Adipocyte (in vitro differentiated cells): ENCODE data around the gene DCLRE1A.
A peak's percentile ranks its signal among the peaks of the same experiment; 100 is the strongest.
"Not testable (repeated sequence)": the region's sequence is repeated elsewhere in the genome, so short reads cannot be mapped to it uniquely, and the experiment has no call there.

Experiments
- DNase-seq: peaks from one replicate; pipeline ENCODE4 v3.0.0-alpha.2; 2015; ENCODE audit warnings: low read depth
- H3K27me3 ChIP-seq: replicated peaks from 2 replicates; pipeline ENCODE4 v1.7.0; 2013; ENCODE audit warnings: mild to moderate bottlenecking, low read length, moderate library complexity; ENCODE audit not compliant: control insufficient read depth, insufficient read depth
- H3K36me3 ChIP-seq: 2 replicates; pipeline ENCODE4 v1.7.0; 2013; ENCODE audit warnings: low read length, mild to moderate bottlenecking, moderate library complexity; ENCODE audit not compliant: control insufficient read depth, insufficient read depth, severe bottlenecking
- H3K4me1 ChIP-seq: 2 replicates; pipeline ENCODE4 v1.7.0; 2013; ENCODE audit warnings: mild to moderate bottlenecking, low read length, moderate library complexity; ENCODE audit not compliant: control insufficient read depth, insufficient read depth
- H3K4me3 ChIP-seq: 2 replicates; pipeline ENCODE4 v1.7.0; 2013; ENCODE audit warnings: mild to moderate bottlenecking, low read length, moderate library complexity
- H3K9ac ChIP-seq: 2 replicates; pipeline ENCODE4 v1.7.0; 2013; ENCODE audit warnings: mild to moderate bottlenecking, low read length, moderate library complexity
- H3K9me3 ChIP-seq: 2 replicates; pipeline ENCODE4 v1.7.0; 2013; ENCODE audit warnings: mild to moderate bottlenecking, low read length, moderate library complexity; ENCODE audit not compliant: control insufficient read depth

Gene DCLRE1A

DNA sequence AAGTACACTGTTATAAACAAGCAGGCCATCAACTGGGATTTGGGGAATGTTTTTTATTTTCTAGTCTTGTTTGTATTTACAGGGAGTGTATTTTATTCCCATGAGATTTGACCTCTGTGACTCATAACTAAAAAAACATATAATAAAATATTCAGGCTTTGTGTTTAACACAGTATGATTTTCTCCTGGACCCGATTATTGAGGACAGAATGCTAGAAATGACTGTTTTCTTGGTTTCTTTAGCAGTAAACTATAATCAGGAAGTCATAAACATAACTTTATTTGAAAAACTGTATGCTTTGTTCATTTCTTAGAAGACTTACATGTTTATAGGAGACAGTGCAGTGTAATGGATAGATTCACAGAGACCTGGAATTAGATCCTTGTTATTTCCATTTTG, 2.7 kb upstream of the DCLRE1A start:
- DNase-seq, result peak; percentile 20
- Histone ChIP-seq H3K36me3 (peaks cover 22% of the 10 kb centered on the region), H3K4me1 (peaks cover 32% of the 10 kb centered on the region), H3K27me3 (no peaks in the 10 kb centered on the region), H3K9ac (peak overlapping the region; percentile 98), H3K4me3 (peak overlapping the region; percentile 98), H3K9me3 (no peaks in the 10 kb centered on the region)

DNA sequence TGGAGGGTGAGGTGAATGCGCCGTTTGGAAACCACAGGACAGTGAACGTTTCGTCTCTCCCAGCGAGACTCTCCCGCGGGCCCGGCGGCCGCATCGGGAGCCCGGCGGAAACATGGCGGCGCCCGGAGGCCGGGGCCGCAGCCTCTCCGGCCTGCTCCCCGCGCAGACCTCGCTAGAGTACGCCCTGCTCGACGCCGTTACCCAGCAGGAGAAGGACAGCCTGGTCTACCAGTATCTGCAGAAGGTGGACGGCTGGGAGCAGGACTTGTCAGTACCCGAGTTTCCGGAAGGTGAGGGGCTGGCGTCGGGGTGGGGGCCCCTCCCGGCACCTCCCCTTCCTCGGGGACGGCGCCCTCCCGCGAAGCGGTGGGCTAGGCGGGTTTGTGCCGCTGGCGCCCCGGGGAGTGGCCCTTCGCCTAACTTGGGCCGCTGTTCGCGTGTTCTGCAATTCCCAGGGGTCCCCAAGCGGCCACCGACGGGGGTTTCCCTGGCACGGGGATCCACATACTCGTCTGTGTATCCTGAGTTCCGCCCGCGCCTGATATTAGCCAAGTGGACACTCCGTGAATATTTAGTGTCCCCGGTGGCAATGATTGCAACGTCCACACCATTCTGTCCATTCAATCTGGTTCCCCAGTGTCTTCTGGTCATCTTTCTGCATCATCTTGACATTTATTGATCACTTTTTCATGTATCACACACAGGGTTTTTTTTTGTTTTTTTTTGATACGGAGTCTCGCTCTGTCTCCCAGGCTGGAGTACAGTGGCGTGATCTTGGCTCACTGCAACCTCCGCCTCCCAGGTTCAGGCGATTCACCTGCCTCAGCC, 1.1 kb upstream of the DCLRE1A start:
- peaks cover 32% of the 10 kb centered on the region for H3K4me1 ChIP-seq
- H3K27me3 ChIP-seq, result no peaks in the 10 kb centered on the region
- peak; percentile 78 for DNase-seq
- peak overlapping the region; percentile 98 for H3K4me3 ChIP-seq
- no peaks in the 10 kb centered on the region for H3K9me3 ChIP-seq
- H3K36me3 ChIP-seq, result peaks cover 7% of the 10 kb centered on the region
- H3K9ac ChIP-seq, result peak overlapping the region; percentile 98

GRCh38 chr10:113853578-113854012, 287 bp downstream of the DCLRE1A start:
- Histone ChIP-seq H3K4me1 (peaks cover 30% of the 10 kb centered on the region), H3K4me3 (peak overlapping the region; percentile 98), H3K36me3 (no peaks in the 10 kb centered on the region), H3K9ac (peak overlapping the region; percentile 98), H3K9me3 (no peaks in the 10 kb centered on the region), H3K27me3 (no peaks in the 10 kb centered on the region)
- DNase-seq, result no peak

- no peaks in the 10 kb centered on the region for H3K27me3 ChIP-seq
- no peaks in the 10 kb centered on the region for H3K9me3 ChIP-seq
- H3K36me3 ChIP-seq, result no peaks in the 10 kb centered on the region
- no peak overlapping the region for H3K4me3 ChIP-seq
- H3K4me1 ChIP-seq, result peaks cover 4% of the 10 kb centered on the region
- no peak overlapping the region for H3K9ac ChIP-seq
- DNase-seq, result no peak
These were observed 3.9 kb downstream of the DCLRE1A start for GRCh38 chr10:113849946-113850345.

GRCh38 chr10:113849140-113849803, 4.6 kb downstream of the DCLRE1A start:
- no peaks in the 10 kb centered on the region for H3K36me3 ChIP-seq
- no peaks in the 10 kb centered on the region for H3K9me3 ChIP-seq
- no peaks in the 10 kb centered on the region for H3K27me3 ChIP-seq
- no peak for DNase-seq
- H3K4me1 ChIP-seq, result peaks cover 4% of the 10 kb centered on the region
- H3K4me3 ChIP-seq, result no peak overlapping the region
- H3K9ac ChIP-seq, result no peak overlapping the region

DNA sequence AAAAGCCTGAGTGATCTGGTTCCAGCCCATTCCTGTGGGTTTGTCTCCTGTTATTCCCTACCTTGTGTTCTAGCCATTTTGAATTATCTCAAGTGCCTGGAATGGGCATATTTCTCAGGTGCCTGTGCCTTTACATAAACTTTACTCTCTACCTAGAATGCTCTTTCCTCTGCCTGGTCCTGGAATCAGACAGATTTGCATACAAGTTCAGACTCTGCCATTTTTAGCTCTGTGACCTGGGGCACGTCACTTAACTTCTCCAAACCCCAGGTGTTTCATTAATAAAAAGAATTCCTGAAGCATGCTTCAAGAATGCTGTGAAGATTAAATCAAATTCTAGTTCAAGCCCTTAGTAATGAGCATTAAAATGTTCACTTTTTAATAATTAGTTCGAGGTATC, 7.8 kb downstream of the DCLRE1A start:
- Histone ChIP-seq H3K4me3 (no peak overlapping the region), H3K9me3 (no peaks in the 10 kb centered on the region), H3K27me3 (no peaks in the 10 kb centered on the region), H3K9ac (no peak overlapping the region), H3K4me1 (no peaks in the 10 kb centered on the region), H3K36me3 (peaks cover 2% of the 10 kb centered on the region)
- no peak for DNase-seq

GRCh38 chr10:113843972-113844485, 9.9 kb downstream of the DCLRE1A start:
- Histone ChIP-seq H3K27me3 (no peaks in the 10 kb centered on the region), H3K9me3 (no peaks in the 10 kb centered on the region), H3K4me1 (no peaks in the 10 kb centered on the region), H3K4me3 (no peak overlapping the region), H3K9ac (no peak overlapping the region), H3K36me3 (peaks cover 2% of the 10 kb centered on the region)
- DNase-seq, result no peak

- no peaks in the 10 kb centered on the region for H3K4me1 ChIP-seq
- H3K27me3 ChIP-seq, result no peaks in the 10 kb centered on the region
- no peak for DNase-seq
- H3K9ac ChIP-seq, result no peak overlapping the region
- no peaks in the 10 kb centered on the region for H3K9me3 ChIP-seq
- H3K4me3 ChIP-seq, result no peak overlapping the region
- peaks cover 2% of the 10 kb centered on the region for H3K36me3 ChIP-seq
These were observed 11.7 kb downstream of the DCLRE1A start for GRCh38 chr10:113842171-113842570.

- not testable (repeated sequence) for DNase-seq, H3K36me3 ChIP-seq, H3K4me3 ChIP-seq
These were observed 25.3 kb downstream of the DCLRE1A start for GRCh38 chr10:113828567-113828966.

DNA sequence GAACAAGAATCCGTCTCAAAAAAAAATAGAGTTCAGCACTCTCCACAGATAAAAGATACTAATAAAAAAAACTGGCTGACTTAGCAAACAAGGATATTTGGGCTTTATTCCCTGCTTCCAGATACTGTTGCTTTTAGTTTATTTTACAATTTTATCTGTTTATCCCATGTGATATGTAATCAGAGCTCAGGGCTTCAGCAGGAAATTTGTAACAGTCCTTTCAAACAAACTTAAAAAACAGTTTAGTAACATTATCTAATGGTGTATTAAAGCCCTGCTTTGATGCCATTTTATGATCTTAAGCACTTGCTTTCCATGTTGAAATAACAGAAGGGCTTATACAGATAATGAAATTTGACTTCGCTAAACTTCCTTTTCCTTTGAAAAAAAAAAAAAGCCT, 28.1 kb downstream of the DCLRE1A start:
- DNase-seq, result no peak
- Histone ChIP-seq H3K27me3 (peaks cover 5% of the 10 kb centered on the region), H3K9me3 (no peaks in the 10 kb centered on the region), H3K36me3 (no peaks in the 10 kb centered on the region), H3K4me1 (no peaks in the 10 kb centered on the region), H3K9ac (no peak overlapping the region), H3K4me3 (no peak overlapping the region)

More at GRCh38 chr10:113828567-113828966, 25.3 kb downstream of the DCLRE1A start:
- H3K27me3 ChIP-seq, H3K9me3 ChIP-seq, H3K9ac ChIP-seq, H3K4me1 ChIP-seq: not testable (repeated sequence)

- H3K9me3 ChIP-seq, result no peaks in the 10 kb centered on the region
- no peak overlapping the region for H3K4me3 ChIP-seq
- peaks cover 17% of the 10 kb centered on the region for H3K27me3 ChIP-seq
- no peaks in the 10 kb centered on the region for H3K36me3 ChIP-seq
- DNase-seq, result no peak
- H3K9ac ChIP-seq, result no peak overlapping the region
- H3K4me1 ChIP-seq, result no peaks in the 10 kb centered on the region
These were observed 30.5 kb downstream of the DCLRE1A start for GRCh38 chr10:113823389-113823788.
